GM23248 (cell line): ENCODE measurements around the gene HOXA11.

ENCODE experiments used
- EZH2 ChIP-seq: fragments of 200-600 bp; sonication (generic); IDR thresholded peaks from 2 replicates; pipeline ENCODE4 v1.6.1; 2018; ENCODE audit warnings: antibody characterized with exemption, mild to moderate bottlenecking; ENCODE audit not compliant: insufficient read depth, poor library complexity, severe bottlenecking
- EZH2phosphoT487 ChIP-seq: fragments of 200-600 bp; sonication (generic); IDR thresholded peaks from 2 replicates; pipeline ENCODE4 v1.6.1; 2018; ENCODE audit warnings: antibody characterized with exemption, moderate library complexity, mild to moderate bottlenecking, low read depth; ENCODE audit not compliant: insufficient read depth

- TF ChIP-seq EZH2 (no peak), EZH2phosphoT487 (no peak)
Observed at GRCh38 chr7:27152816-27153442, 32.1 kb downstream of the HOXA11 start.
